IPS-NIHi7 (cell line): ENCODE results near the gene FRY.

Source experiments
- DNase-seq: peaks from one replicate; pipeline ENCODE4 v3.0.0; 2012; ENCODE audit warnings: mixed read lengths; ENCODE audit errors: extremely low spot score

The FRY gene

DNA sequence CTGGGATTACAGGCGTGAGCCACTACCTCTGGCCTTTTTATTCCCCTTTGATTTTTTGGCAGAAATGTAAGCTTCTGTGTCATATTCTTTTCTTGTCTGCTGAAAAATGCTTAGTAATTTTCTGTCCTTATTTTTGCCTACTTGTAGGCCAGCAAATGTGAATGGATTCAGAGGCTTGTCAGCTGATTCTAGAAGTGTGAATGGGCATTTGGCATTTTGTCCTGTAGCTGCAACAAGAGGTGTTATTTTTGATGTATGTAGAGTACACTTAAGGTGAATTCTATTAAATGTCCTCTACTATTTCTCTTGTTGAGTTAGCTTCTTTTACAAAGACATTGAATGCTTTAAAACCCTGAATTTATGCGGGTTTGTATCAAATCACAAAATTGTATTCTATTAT lies 50.0 kb downstream of the FRY start:
- no peak for DNase-seq

DNA sequence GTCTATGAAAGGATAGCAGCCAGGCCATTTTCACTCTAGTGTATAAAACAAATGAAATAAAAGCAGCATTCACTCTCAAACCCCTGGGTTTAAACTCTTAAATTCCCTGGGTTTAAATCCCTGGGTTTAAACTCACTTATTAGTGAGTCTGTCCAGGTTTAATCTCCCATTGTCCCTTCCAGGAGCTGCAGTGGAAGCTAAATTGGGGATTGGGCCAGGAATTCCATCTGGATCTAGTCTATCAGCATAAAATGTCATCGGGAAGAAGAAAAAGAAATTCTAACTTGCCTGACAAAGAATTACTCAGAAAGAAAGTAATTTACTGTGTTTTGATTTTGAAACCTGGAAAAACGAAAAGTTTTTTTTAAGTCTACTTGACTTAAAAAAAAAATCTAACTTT lies 54.8 kb downstream of the FRY start:
- no peak for DNase-seq

DNA sequence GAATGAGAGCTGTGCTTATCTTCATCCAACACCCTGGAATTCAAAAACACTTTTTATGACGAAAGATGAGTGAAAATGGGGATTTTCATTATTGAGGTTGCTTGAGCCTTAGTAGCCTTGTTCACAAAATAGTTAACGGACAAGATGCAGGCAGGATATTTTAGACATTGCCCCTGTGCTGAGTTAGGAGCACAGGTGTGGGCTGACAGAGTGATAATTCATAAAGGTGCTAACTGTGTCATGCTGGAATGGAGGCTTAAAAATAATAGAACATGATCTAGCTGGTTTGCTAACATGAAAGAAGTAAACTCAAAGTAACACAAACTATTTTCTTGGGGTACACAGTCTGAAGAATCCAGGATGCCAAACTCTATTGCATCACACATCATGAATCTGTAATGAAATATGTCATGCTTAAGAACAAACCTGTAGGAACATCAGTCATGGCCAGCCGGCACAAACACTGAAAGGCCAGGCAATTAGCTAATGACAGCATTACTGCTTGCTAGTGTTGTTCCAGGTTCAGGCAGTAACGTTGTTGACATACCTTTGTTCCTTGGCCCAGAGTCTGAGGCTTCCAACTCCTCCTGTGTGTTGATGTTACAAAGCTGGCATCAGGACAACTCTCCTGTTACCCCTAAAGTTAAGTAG lies 55.3 kb downstream of the FRY start:
- DNase-seq = no peak

DNA sequence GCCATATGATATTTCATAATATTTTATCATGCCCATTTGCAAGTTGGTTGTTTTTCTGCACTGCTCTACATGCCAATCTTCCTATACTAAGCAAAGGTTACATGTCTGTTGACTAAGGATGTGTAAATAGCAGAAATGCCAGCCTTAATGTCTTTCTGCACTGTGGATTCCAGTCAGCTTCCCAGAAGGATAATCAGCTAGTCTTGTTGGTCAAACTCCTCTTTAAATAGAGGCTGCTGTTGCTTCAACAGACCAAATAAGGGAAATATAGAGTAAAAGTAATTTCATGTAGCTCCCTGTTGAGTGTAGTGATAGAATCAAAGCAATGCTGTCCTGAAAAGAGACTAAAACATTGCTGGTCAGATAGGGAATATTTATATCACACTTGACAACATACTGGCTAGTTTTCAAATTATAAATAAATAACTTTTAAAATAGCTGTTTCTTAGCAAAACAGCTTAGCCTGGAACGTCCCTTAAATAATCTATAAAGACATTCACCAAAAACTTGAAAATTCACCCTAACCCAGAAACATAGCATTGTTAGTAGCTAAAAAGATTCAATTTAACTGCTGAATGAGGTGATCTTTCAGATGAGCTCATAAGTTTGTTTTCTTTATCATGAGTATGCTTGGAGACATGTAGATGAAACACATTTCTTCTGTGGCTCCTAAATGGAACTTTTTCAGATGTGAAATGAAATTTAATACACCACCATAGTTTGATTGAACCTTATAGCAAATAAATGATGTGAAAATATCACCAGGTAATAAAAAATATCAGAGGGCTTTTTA lies 56.6 kb downstream of the FRY start:
- no peak for DNase-seq

DNA sequence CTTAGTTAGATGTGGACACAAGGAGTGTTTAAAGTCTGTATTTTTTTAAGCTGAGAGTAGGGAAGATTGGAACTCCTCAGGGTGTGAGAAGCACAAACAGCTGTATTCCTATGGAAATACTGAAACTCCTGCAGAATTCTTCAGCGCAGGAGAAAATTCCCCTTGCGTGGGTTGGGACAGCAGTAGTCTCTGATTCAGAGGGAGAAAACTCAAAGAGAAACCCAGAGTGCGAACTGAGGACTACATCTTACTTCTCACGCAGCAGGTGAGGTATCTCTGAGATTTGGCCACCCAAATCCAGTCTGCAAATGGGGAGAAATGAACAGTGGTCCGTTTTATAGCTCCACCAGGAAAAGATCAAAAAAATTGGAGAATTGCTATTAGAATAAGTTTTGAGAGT lies 60.9 kb downstream of the FRY start:
- no peak for DNase-seq

DNA sequence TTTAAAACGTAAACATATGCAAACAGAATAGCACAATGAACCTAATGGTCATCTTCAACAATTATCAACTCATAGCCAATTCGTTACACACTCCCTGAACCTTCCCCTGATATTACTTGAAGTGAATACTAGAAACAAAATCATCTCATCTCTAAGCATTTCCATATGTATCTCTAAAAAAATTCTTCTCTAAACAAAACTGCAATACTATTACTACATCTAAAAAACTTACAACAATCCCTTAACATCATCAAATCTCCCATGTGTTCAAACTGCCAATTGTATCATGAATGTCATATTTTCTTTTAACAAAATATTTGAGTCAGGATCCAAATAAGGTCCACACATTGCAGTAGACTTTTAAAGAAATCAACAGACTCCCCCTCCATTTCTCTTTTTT lies 61.4 kb downstream of the FRY start:
- no peak for DNase-seq

DNA sequence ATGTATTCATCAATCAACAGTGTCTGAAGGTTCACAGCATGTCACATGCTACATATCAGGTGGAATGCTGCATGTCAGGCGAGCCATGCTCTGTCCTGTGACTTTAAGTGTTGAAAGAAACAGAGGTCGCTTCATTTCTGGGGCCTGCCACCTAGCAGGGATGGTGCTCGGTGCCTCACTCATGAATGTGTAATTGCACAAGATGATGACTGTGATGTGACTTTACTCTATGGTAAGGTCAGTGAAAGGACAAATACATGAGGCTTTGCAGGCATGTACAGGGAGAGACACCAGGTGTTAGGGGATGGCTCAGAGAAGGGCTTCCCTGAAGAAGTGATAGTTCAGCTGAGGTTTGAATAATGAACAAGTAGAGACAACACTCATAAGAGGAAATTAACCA lies 66.7 kb downstream of the FRY start:
- no peak for DNase-seq

DNA sequence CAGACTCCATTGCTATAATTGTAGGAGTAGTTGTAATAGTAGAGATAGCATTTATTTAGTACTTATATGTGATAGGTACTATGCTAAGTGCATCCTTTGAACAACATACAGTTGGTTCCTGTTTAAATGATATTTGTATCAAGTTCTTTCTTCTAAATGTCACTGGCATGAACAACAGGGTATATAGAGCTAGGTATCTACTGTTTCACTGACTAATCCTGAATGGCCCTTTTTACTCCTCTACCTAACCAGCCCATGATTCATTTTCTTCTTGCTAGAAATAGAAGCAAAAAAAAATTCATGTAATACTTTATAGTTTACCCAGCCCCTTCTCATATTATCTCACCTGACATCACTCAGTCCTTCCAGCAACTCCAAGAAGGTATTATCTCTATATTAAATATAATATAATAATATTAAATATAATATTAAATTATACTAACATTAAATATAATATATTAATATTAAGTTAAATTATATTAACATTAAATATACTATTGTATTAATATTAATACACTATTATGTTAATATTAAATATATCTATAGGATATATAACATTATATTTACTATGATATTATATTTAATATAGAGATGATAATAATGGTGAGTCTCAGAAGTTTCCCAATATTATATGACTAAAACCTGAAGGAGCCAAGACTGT lies 74.2 kb downstream of the FRY start:
- no peak for DNase-seq

DNA sequence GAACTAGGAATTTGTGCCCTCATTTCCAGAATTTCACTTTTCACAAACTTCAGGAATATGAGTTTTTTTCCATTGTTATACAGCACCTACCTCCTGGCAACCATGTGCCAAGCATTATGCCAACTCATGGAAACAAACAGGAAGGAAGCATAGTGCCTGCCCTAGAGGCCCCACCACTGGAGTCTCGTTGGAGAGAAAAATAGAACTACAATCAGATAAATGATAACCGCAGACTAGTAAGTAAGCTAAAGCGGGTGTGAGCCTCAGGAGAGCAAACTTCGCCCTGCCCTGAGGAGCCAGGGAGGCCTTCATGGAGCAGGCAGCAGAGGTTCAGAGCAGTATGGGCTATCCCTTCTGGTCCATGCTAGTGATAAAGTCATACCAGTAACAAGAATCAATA lies 75.9 kb downstream of the FRY start:
- no peak for DNase-seq

DNA sequence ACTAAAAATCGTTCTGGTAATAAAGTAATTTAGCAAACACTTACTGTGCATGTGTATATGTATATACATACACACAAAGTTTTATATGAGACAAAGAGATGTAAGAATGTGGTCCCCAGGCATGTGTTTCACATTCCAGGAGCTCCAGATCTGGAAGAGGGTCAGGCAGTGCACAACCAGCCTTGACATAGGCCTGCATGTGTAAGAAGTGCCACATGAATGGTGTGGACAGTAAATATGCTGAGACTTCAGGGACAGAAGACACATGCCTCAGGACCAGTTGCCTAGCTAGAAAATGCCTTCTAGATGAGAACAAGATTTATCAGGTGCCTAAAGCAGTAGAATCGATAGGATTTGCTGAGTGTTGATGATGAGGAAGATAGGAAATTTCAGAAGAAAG lies 76.4 kb downstream of the FRY start:
- no peak for DNase-seq

DNA sequence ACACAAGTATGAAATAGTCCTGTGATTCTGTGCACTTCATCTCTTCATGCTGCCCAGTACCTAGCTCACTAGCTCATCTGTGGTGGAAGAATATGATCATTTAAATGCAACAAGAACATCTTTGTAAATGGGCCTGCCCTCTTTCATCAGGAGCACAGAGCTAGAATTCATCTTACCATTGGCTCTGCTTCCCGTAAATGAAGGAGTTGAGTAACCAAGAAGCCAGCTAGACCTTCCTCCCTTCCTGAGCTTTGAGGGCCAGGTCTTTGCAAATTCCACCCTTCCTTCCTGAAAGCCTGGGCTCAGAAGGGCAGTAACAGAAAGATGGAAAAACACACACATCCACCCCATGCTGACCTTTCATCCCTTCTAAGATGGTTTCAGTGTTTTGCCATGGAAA lies 82.0 kb downstream of the FRY start:
- no peak for DNase-seq

DNA sequence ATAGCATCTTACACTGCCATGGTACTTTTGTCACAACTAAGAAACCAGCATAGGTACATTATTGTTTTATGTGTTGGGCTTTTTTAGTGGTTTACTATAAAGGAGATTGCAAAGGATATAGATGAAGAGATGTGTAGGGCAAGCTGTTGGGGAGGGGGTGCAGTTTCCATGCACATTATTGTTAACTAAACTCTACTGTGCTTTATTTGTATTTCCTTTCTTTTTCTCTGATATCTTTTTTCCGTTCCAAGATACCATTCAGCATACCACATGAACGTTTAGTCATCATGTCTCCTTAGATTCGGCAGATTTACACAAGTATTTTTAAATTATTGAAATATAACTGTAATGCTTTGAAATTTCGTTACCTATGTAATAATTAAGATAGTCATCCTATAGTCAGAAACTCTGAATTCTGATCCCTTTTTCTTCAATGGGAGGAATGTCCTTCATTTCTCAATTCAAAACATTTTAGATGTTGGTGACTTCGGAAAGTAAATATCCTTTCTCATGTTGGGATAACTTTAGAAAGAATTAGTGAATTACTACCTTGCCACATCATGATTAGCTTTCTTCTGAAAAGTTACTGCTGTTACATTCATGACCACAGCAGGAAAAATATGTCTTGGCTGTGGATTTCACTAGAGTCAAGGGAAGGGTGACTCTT lies 82.8 kb downstream of the FRY start:
- no peak for DNase-seq

DNA sequence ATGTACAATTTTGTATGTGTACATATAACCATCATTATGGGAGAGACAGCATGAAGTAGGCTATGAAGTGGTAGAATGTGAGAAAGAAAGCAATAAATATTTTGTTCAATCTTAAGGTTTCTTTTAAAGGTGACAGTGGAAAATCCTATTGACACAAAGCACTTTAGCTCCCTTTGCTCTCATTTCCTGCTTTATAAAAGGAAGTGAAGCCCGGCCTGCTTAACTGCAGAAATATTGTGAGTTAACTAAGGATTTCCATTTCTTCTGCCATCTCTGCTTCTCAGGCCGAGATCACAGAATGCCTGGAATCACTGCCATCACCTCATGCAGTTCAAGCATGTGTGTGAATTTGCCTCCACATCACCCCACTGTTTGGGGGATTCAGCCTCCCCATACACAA lies 83.5 kb downstream of the FRY start:
- DNase-seq = no peak

DNA sequence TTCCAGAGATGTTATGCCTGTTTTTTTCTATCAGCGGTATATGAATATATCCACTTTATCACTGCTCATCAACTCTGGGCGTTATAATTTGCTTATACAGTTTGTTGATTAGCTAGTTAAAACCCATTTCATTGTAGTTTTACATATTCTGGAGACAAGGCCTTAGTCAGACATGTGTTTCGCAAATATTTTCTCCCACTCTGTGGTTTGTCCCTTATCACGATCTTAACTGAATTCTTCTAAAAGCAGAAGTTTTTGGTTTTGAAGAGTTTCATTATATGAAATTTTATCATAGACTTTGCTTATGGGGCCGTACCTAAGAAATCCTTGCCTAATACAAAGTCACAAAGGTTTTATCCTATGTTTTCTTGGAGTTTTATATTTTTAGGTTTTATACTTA lies 84.6 kb downstream of the FRY start:
- DNase-seq = no peak

DNA sequence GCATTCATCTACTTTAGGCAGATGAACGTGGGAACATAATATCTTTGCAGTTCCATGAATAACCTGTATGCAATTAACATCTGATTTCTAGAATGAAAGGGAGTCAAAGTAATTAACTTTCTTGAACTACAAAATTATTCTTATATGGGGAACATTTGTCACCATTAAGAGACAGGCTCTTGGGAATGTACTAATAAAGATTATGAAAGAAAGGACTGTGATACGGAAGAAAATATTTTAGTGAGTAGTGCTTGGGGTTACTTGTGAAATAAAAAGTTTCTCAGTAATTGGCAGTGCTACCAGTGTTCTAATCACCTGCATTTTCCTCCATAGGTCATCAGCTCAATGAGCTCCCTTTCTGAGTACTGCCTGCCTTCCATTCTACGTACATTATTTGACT lies 85.4 kb downstream of the FRY start:
- DNase-seq = no peak

DNA sequence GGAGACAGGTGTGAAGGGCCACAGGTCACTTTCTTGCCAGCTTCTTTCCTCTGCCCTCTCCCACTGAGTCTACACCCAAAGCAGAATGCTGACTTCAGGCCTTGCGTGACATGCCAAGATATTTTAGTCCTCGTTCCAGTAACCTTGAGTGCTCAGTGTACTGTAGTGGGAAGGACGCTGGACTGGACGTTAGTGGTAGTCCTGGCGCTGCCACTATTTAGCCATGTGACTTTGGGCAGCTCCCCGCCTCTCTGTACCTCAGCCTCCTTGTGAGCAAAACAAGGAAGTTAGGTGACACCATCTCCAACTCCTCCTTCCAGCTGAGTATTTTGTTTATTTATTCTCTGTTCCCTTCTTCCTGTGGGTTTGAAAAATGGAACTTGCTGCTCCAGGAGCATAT lies 86.1 kb downstream of the FRY start:
- DNase-seq = no peak

DNA sequence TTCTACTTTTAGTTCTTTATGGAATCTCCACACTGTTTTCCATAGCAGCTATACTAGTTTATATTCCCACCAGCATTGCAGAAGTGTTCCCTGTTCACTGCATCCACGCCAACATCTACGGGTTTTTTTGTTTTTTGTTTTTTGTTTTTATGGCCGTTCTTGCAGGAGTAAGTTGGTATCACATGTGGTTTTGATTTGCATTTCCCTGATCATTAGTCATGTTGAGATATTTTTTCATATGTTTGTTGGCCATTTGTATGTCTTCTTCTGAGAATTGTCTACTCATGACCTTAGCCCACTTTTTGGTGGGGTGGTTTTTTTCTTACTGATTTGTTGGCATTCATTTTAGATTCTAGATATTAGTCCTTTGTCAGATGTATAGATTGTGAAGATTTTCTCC lies 89.7 kb downstream of the FRY start:
- DNase-seq = no peak

DNA sequence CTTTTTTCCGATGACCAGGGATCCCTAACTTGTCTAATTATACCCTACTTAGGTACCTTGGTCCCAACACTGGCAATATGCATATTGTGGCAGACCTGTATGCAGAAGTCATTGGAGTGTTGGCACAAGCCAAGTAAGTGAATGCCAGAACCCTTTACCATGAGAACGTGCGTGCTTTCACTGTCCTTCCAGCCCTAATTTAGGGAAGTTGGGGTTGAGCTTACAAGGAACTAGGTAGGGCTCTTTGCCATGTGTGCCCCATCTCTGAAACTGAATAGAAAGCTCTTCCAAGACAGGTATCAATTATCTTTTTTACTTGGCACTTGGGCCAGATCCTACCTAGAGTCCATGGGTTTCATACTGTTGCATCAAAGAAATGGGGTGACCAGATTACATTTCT lies 93.2 kb downstream of the FRY start:
- no peak for DNase-seq

DNA sequence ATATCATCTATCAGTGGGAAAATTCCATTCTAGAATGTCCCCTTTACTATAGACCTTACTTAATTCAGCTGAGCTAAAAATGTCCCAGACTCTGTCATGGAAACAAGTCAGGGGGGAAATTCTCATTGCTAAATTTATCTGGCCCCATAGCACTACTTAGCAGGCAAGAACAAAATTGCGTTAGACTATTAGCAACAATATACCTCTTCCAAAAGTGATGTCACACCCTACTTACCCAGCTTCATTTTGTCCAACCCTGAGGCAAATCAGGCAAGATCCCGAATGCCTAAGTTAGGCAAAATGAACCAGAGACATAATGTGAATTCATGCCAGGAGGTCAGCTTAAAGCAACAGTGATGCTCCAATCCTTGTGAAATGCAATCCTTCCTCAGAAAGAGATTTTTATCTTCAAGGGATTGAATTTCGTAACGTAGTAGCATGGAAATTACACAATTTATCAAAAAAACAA lies 93.7 kb downstream of the FRY start:
- no peak for DNase-seq

DNA sequence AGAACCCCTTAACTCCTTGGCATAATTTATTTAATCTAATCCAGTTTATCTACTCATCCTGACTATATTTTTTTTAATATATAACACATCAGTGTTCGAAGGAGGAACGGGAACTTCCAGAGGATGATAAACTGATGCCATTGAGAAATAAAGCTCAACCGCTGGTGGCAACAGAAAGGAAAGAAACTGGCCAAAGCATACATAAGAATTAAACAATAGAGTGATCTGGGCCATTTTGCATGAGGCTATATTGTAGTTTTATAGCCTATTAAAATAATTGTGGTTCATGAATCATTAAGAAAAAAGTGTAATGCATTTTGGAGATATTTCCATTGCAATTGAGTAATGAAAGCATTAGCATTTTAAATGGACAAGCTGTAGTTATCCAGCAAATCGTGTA lies 94.2 kb downstream of the FRY start:
- DNase-seq = no peak

DNA sequence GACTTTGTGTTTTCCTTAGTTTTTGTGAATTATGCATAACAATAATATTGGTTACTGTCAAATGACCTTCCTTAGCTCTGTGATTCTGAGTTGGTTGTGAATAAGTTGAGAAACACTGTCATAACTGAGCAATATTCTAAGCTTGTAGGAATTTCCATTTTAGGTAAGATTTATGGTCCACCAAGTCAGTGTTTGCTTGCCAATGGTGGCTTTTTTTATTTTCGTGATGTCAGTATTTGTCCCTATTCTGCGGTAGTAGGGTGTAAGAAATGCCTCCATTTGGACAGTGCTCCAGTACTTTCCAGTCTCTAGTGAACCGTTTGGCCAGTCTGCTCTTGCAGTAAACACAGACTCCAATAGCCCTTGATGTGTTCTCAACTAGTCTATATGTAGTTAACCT lies 94.7 kb downstream of the FRY start:
- DNase-seq = no peak

DNA sequence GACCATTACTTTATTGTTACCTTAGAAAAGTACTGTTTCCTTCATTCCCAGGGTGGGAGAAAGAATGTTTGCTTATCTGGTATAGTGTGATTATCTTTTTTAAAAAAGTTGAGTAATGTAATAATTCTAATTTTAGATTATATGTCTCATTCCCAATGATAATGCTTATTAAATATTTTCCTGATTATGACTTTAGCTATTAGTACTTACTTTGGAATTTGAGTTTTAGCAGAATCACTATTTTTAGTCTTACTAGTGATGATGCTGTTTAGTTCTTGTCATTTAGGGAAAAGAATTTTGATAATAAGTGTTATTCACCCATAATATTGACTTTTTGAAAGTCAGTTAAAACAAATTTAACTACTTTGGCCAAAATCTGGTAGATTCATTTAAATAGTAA lies 95.2 kb downstream of the FRY start:
- DNase-seq = no peak

DNA sequence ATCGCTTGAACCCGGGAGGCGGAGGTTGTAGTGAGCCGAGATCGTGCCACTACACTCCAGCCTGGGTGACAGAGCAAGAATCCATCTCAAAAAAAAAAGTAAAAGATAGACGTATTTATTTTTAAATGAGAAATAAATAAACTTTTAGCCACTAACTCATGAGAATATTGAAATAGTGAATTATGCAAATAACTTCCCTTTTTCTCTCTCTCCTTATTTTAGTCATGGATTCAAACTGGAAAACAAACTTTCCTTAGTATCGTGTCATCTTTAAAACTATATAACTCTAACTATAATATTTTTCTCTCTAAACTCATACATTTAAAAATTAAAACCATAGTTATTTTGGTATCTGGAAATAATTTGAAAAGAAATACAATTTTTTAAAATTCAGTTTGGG lies 96.1 kb downstream of the FRY start:
- DNase-seq = no peak
